ENCODE measurements around the gene MRPS26.
"Not testable (repeated sequence)": the region's sequence is repeated elsewhere in the genome, so short reads cannot be mapped to it uniquely, and the experiment has no call there.

MRPS26 gene

GRCh38 chr20:3043322-3043721 lies 2.5 kb upstream of the MRPS26 start, which contains the start of gene GNRH2:
Gene GNRH2 (plus strand): TSS chr20:3043622. CDS start chr20:3044415, 793 bp downstream.
- DNase-seq, result no peak

GRCh38 chr20:3044336-3044965 lies 1.4 kb upstream of the MRPS26 start:
- DNase-seq, result no peak

- no peak for DNase-seq
These were observed 623 bp upstream of the MRPS26 start for GRCh38 chr20:3045042-3045815.

GRCh38 chr20:3046677-3047462 lies 1.0 kb downstream of the MRPS26 start:
- peak; percentile 15 for DNase-seq

GRCh38 chr20:3047486-3048419 lies 1.9 kb downstream of the MRPS26 start:
- DNase-seq, result no peak

- no peak for DNase-seq
These were observed 5.7 kb downstream of the MRPS26 start for GRCh38 chr20:3051385-3052019.

GRCh38 chr20:3059489-3059888 lies 13.6 kb downstream of the MRPS26 start:
- no peak for DNase-seq

- not testable (repeated sequence) for DNase-seq
These were observed 18.3 kb downstream of the MRPS26 start for GRCh38 chr20:3064119-3064518.

GRCh38 chr20:3067139-3068014 lies 21.5 kb downstream of the MRPS26 start:
- DNase-seq, result no peak

- no peak for DNase-seq
These were observed 22.2 kb downstream of the MRPS26 start for GRCh38 chr20:3068075-3068474.

GRCh38 chr20:3068986-3069900 lies 23.4 kb downstream of the MRPS26 start:
- DNase-seq, result no peak

GRCh38 chr20:3070725-3071124 lies 24.9 kb downstream of the MRPS26 start:
- DNase-seq, result no peak

- DNase-seq, result no peak
These were observed 25.4 kb downstream of the MRPS26 start for GRCh38 chr20:3071266-3071609.

- no peak for DNase-seq
These were observed 26.0 kb downstream of the MRPS26 start, which contains the start of gene OXT for GRCh38 chr20:3071610-3072529. Gene OXT (plus strand): TSS chr20:3071620. CDS start chr20:3071656, 36 bp downstream.

GRCh38 chr20:3072530-3073250 lies 26.8 kb downstream of the MRPS26 start:
- DNase-seq, result no peak

- DNase-seq, result not testable (repeated sequence)
These were observed 27.4 kb downstream of the MRPS26 start for GRCh38 chr20:3073251-3073643.

- no peak for DNase-seq
These were observed 29.0 kb downstream of the MRPS26 start for GRCh38 chr20:3074812-3075211.

GRCh38 chr20:3075315-3075714 lies 29.5 kb downstream of the MRPS26 start:
- DNase-seq, result not testable (repeated sequence)

Measured in NCI-H1048 (cell line).